Adipocyte (in vitro differentiated cells): Measurements from ENCODE around the gene ZFHX3.

Experiments used
- DNase-seq: peaks from one replicate; pipeline ENCODE4 v3.0.0-alpha.2; 2015; ENCODE audit warnings: low read depth
- H3K27me3 ChIP-seq: replicated peaks from 2 replicates; pipeline ENCODE4 v1.7.0; 2013; ENCODE audit warnings: mild to moderate bottlenecking, low read length, moderate library complexity; ENCODE audit not compliant: control insufficient read depth, insufficient read depth
- H3K36me3 ChIP-seq: 2 replicates; pipeline ENCODE4 v1.7.0; 2013; ENCODE audit warnings: low read length, mild to moderate bottlenecking, moderate library complexity; ENCODE audit not compliant: control insufficient read depth, insufficient read depth, severe bottlenecking
- H3K4me1 ChIP-seq: 2 replicates; pipeline ENCODE4 v1.7.0; 2013; ENCODE audit warnings: mild to moderate bottlenecking, low read length, moderate library complexity; ENCODE audit not compliant: control insufficient read depth, insufficient read depth
- H3K4me3 ChIP-seq: 2 replicates; pipeline ENCODE4 v1.7.0; 2013; ENCODE audit warnings: mild to moderate bottlenecking, low read length, moderate library complexity
- H3K9ac ChIP-seq: 2 replicates; pipeline ENCODE4 v1.7.0; 2013; ENCODE audit warnings: mild to moderate bottlenecking, low read length, moderate library complexity
- H3K9me3 ChIP-seq: 2 replicates; pipeline ENCODE4 v1.7.0; 2013; ENCODE audit warnings: mild to moderate bottlenecking, low read length, moderate library complexity; ENCODE audit not compliant: control insufficient read depth

Gene ZFHX3

DNA sequence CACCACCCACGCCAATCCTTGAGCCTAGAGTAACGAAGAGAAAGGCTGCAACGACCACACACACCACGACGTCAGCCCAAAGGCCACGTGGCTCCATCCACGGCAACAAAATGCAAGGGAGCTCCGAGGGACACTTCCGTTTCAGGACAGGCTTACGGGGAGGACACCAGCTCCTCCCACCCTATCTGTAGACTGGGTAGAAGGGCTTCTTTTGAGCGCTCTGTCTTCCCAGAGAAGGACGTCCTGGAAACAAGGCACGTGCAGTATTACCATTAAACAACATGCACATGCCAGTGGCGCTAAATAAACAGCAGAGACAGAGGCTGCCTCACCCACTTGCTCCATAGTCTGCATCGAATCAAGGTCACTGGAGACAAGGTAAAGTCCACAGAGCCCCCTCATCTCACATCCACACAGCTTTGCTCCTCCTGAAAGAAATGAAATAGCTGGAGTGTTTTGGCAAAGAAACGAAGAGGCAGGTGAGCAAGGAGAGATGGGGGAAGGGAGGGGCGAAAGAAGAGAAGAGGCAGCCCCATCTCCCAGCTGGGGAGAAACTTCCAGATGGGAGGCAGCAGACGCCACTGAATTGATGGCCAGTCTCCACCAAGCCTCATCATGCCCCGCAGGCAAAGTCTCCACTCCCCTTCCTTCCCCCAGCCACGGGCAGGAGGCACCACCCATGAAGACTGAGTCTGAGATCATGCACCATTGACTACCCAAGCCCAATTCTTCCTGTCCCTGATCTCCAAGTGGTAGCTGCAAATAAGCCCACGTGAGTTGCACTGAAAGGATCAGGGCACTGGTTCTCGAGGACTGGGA lies 24.0 kb downstream of the ZFHX3 start:
- Histone ChIP-seq H3K4me1 (peaks cover 38% of the 10 kb centered on the region), H3K27me3 (no peaks in the 10 kb centered on the region), H3K9ac (no peak overlapping the region), H3K36me3 (no peaks in the 10 kb centered on the region), H3K9me3 (no peaks in the 10 kb centered on the region), H3K4me3 (no peak overlapping the region)
- DNase-seq, result no peak

DNA sequence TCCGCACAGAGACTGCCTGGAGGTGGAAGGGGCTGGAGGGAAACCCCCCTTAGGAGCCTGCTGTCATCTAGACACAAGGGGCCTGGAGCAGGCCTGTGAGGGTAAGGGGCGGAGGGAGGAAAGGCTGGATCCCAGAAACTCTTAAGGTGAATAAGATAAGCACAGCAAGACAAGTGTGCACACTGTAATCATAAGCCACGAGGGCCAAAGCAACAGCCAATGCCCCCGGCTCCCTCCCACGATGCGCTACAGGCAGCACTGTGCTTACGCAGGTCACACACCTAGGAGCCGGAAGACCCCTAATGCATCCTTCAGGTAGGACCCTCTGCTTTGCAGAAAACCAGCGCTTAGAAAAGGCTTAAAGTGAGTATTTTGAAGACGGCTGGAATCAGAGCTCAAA lies 24.6 kb downstream of the ZFHX3 start:
- Histone ChIP-seq H3K9ac (no peak overlapping the region), H3K9me3 (no peaks in the 10 kb centered on the region), H3K4me1 (peaks cover 43% of the 10 kb centered on the region), H3K27me3 (no peaks in the 10 kb centered on the region), H3K4me3 (no peak overlapping the region), H3K36me3 (no peaks in the 10 kb centered on the region)
- no peak for DNase-seq

DNA sequence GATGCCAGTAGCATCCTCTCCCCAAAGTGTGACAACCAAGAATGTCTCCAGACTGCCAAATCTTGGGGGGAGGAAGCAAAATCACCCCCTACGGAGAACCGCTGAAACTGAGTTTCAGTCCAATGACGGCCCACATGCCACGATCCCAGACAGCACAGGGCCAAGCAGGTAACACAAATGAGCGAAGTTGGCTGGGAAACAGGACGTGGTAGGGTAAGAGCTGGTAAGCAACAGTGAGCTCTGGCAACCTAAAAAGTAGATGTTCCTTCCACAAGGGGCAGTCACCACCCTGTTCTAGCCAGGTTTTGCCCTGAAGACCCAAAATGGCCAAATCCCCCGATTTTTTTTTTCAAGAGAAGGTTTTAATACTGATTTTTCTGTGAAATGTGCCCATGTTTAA lies 25.4 kb downstream of the ZFHX3 start:
- Histone ChIP-seq H3K4me1 (peaks cover 43% of the 10 kb centered on the region), H3K36me3 (no peaks in the 10 kb centered on the region), H3K4me3 (no peak overlapping the region), H3K9ac (no peak overlapping the region), H3K27me3 (no peaks in the 10 kb centered on the region), H3K9me3 (no peaks in the 10 kb centered on the region)
- no peak for DNase-seq

DNA sequence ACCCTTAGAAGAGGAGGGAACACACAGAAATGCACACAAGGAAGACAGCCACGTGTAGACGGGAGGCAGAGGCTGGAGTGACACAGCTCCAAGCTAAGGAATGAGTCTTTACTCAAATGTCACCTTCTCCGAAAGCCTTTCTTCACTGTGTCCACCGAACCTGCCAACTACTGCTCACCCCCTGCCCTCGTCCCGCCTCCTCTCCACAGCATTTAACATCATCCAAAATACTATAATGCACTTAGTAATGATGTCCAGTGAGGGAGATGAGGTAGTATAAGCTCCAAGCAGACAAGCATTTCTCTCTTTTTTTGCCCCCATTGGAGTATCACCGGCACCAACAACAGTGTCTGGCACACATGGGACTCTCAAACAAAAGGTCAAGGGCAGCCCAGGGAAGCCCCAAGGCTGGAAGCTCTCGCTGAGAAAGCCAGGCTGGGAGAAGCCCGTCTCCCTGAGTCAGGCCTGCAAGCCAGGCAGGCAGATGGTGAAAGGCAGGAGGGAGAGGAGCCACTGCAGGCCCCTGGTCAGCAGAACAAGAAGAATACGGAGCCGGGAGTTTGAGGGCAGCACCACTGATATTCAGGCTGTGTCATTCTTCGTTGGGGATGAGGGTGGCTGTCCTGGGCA lies 25.9 kb downstream of the ZFHX3 start:
- Histone ChIP-seq H3K9me3 (no peaks in the 10 kb centered on the region), H3K27me3 (no peaks in the 10 kb centered on the region), H3K4me3 (no peak overlapping the region), H3K9ac (no peak overlapping the region), H3K36me3 (no peaks in the 10 kb centered on the region), H3K4me1 (peaks cover 43% of the 10 kb centered on the region)
- no peak for DNase-seq

DNA sequence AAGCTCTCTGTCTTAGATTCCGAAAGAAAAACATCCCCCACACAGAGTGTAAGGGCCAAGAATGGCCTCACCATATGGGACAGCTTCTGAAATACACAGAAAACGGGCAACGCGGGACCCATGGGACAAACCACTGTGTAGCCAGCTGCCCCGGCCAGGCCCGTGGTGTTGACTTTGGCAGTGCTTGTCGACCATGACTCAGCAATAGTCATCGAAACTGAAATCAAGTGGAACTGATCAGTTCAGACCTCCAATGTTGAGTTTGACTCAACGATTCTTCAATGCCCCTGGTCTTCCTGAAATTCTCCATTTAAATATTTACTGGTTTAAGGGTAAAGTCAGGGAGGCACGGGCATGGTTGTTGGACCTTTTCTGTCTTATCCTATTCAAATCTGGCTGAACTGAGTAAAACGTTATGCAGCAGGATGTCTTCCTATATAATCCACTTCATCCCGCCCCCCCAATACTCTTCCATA lies 27.5 kb downstream of the ZFHX3 start:
- peak; percentile 97 for DNase-seq
- Histone ChIP-seq H3K9me3 (no peaks in the 10 kb centered on the region), H3K36me3 (no peaks in the 10 kb centered on the region), H3K9ac (peak overlapping the region; percentile 52), H3K27me3 (no peaks in the 10 kb centered on the region), H3K4me1 (peaks cover 45% of the 10 kb centered on the region), H3K4me3 (peak overlapping the region; percentile 66)

DNA sequence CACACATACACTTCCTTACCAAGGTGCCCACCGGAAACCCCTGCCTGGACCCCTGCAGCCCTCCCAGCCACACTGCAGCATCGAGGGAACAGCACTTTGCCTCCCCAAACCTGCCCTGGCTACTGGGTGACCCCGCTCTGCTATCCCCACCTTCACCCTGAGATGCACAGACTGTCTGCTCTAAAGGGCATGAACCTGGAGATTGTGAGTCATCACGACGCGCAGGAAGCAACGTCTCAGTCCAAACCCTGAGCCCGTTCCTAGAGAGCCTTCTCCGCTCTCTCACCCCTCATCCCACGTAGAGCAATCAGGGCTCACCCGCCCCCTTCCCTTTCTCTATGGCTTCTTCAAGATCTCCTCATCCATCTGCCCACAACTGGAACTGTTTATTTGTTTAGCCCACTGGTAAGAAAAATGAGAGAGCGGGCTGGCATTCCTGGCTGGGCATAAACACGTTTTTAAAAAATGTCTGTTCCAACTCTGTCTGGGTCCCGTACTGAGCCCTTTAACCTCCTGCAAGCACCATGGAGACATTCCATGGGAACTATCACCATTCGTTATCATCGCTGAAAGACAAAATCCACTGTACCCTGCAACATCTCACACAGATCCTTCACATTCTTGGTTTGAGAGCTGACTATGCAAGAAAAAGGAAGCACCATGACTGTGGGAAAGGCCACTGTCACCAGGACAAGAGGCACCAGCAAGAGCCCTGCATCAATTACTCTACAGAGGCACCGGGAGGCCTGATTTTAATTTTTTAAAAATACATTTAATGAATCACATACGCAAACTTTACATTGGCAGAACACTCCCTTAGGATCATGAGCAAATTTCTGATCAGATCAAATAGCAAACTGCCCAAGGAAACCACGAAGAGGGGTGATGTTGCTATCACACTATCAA lies 28.2 kb downstream of the ZFHX3 start:
- H3K27me3 ChIP-seq, result no peaks in the 10 kb centered on the region
- peak overlapping the region; percentile 66 for H3K4me3 ChIP-seq
- peak; percentile 81 for DNase-seq
- peak overlapping the region; percentile 52 for H3K9ac ChIP-seq
- H3K9me3 ChIP-seq, result no peaks in the 10 kb centered on the region
- H3K4me1 ChIP-seq, result peaks cover 37% of the 10 kb centered on the region
- no peaks in the 10 kb centered on the region for H3K36me3 ChIP-seq

DNA sequence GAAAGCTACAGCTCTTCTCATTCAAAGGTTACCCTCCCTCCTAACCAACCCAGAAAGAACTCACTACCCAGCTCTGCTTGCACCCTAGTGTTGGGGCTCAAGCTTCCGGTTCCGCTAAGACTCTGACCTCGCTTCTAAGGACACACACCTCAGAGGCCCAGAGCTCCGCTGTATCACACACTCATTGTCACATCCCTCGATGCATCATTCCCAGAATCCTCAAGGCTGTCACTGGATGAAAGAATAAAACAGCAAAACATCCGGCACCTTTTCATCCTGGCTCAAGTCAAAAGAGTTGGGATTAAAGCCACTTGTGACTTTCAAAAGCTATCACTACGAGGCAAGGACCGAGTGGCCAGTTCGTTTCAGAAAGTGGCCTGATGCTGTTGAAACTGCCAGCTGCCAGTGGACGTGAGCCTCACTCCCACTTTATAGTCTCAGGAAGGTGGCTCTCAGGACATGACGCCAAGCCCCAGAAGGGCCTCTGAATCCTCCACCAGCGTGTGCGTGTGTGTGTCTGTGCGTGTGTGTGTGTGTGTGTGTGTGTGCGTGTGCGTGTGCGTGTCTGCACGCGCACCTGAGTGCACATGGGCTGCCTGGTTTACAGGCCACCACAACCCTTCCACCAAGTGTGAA lies 29.0 kb downstream of the ZFHX3 start:
- peaks cover 32% of the 10 kb centered on the region for H3K4me1 ChIP-seq
- no peaks in the 10 kb centered on the region for H3K27me3 ChIP-seq
- H3K9me3 ChIP-seq, result no peaks in the 10 kb centered on the region
- H3K4me3 ChIP-seq, result no peak overlapping the region
- H3K9ac ChIP-seq, result no peak overlapping the region
- DNase-seq, result no peak
- H3K36me3 ChIP-seq, result no peaks in the 10 kb centered on the region

DNA sequence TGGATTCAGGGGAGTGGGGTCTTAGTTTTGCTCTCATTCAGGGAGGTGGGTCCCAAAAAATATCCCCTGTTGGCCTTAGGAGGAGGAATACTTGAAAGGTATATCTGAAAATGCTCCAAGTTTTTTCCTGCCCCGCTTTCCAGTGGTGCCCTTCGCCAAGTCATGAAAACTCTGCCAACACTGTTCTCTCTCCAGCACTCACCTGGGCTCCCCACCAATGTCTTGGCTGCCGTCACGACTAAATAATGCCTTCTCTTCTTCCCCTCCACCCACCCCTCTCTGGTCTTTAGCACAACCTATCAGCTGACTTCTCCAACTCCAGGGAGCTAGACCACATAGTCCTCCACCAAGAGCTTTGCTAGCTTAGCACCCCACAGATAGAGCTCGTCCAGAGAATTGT lies 30.6 kb downstream of the ZFHX3 start:
- no peak overlapping the region for H3K4me3 ChIP-seq
- H3K9ac ChIP-seq, result no peak overlapping the region
- DNase-seq, result no peak
- no peaks in the 10 kb centered on the region for H3K36me3 ChIP-seq
- H3K4me1 ChIP-seq, result peaks cover 32% of the 10 kb centered on the region
- no peaks in the 10 kb centered on the region for H3K27me3 ChIP-seq
- H3K9me3 ChIP-seq, result no peaks in the 10 kb centered on the region

DNA sequence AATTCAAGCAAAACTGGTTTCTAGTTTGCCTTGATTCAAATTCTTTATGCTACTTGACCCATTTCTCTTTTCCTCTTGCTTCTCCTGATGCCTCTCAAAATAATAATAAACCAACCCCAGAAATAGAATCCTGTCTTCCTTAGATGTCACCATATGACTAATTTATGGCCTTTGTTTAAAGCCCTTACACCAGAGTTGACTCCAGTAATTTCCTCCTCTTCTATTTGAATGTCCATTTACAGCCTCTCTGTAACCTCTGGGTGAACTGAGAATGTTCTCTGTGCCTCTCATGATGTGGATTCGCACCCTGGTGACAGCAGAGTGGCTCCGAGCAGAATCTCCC lies 31.5 kb downstream of the ZFHX3 start:
- DNase-seq, result no peak
- Histone ChIP-seq H3K36me3 (no peaks in the 10 kb centered on the region), H3K4me3 (no peak overlapping the region), H3K9ac (no peak overlapping the region), H3K9me3 (no peaks in the 10 kb centered on the region), H3K4me1 (peaks cover 32% of the 10 kb centered on the region), H3K27me3 (no peaks in the 10 kb centered on the region)

DNA sequence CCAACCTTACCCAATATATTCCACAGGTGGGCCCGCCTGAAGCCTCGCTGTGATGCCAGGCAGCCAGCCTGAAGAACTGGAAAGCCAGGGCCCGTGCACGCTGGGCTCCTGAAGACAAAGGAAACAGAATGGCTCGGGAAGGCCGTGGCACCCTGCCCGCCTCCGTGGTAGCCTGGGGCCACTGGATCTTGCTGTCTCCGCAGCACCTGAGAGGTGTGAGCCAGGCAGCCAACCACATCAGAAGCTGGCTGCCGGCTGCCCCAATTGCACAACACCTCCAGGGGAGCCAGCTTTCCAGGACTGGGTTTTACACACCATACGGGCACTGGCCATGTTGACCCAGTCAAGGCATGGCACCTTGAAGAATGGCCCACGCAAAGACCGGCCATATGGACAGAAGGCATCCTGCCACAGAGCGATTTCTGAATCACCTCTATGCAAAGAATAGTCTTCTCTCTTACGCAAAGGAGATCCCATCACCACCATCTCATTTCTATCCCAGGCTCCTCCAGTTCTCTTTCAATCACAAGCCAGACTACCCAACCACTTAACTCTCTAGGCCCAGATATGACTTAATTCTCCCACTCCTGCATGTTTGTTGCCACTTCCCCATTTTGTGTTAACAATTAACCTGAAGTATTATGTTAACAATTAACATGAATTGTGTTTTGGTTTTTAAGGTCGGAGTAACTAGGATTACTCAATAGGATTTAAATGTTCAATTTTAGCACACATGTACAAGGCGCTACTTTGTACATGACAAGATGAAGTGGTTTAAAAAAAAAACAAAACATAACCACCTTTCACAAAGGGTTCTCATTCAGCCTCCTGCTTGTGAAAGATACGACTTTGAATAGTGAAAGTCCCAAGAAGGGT lies 32.1 kb downstream of the ZFHX3 start:
- H3K4me1 ChIP-seq, result peaks cover 29% of the 10 kb centered on the region
- DNase-seq, result no peak
- H3K4me3 ChIP-seq, result no peak overlapping the region
- H3K9ac ChIP-seq, result no peak overlapping the region
- no peaks in the 10 kb centered on the region for H3K9me3 ChIP-seq
- H3K36me3 ChIP-seq, result no peaks in the 10 kb centered on the region
- no peaks in the 10 kb centered on the region for H3K27me3 ChIP-seq
